ENCODE data around the gene ST3GAL3.

The ST3GAL3 gene

GRCh38 chr1:43791243-43791642, 83.9 kb downstream of the ST3GAL3 start:
- H3K4me3 ChIP-seq (ENCODE audit: low read depth, low read length) = no peak overlapping the region
- DNase-seq (ENCODE audit: low read depth) = no peak
- TF ChIP-seq CTCF (IDR thresholded peaks at IDR 0.05; ENCODE audit: low read depth, low read length) (no peak), MAX (IDR thresholded peaks at IDR 0.05; ENCODE audit: low read depth, low read length) (no peak), POLR2A (IDR thresholded peaks at IDR 0.05; ENCODE audit: extremely low read depth, insufficient read length) (no peak)

- DNase-seq (ENCODE audit: low read depth) = peak; percentile 69
- H3K4me3 ChIP-seq (ENCODE audit: low read depth, low read length) = no peak overlapping the region
- no peak for TF ChIP-seq CTCF (IDR thresholded peaks at IDR 0.05; ENCODE audit: low read depth, low read length)
Observed at GRCh38 chr1:43796111-43796581, 88.8 kb downstream of the ST3GAL3 start.

GRCh38 chr1:43797891-43798290, 90.6 kb downstream of the ST3GAL3 start:
- peak; percentile 59 for DNase-seq (ENCODE audit: low read depth)

GRCh38 chr1:43799656-43800635, 92.6 kb downstream of the ST3GAL3 start:
- H3K4me3 ChIP-seq (ENCODE audit: low read depth, low read length) = no peak overlapping the region
- no peak for DNase-seq (ENCODE audit: low read depth)
- TF ChIP-seq CTCF (IDR thresholded peaks at IDR 0.05; ENCODE audit: low read depth, low read length) = no peak
- no peak for TF ChIP-seq POLR2A (IDR thresholded peaks at IDR 0.05; ENCODE audit: extremely low read depth, insufficient read length)
- TF ChIP-seq MYC (IDR thresholded peaks at IDR 0.05; ENCODE audit: low read depth, low read length) = no peak
- no peak for TF ChIP-seq MAX (IDR thresholded peaks at IDR 0.05; ENCODE audit: low read depth, low read length)

More at GRCh38 chr1:43797891-43798290, 90.6 kb downstream of the ST3GAL3 start:
- no peak overlapping the region for H3K4me3 ChIP-seq (ENCODE audit: low read depth, low read length)
- no peak for TF ChIP-seq MAX (IDR thresholded peaks at IDR 0.05; ENCODE audit: low read depth, low read length)
- TF ChIP-seq POLR2A (IDR thresholded peaks at IDR 0.05; ENCODE audit: extremely low read depth, insufficient read length) = no peak
- no peak for TF ChIP-seq CTCF (IDR thresholded peaks at IDR 0.05; ENCODE audit: low read depth, low read length)
- no peak for TF ChIP-seq MYC (IDR thresholded peaks at IDR 0.05; ENCODE audit: low read depth, low read length)

- TF ChIP-seq MYC (IDR thresholded peaks at IDR 0.05; ENCODE audit: low read depth, low read length) (no peak), MAX (IDR thresholded peaks at IDR 0.05; ENCODE audit: low read depth, low read length) (no peak), POLR2A (IDR thresholded peaks at IDR 0.05; ENCODE audit: extremely low read depth, insufficient read length) (no peak), CTCF (IDR thresholded peaks at IDR 0.05; ENCODE audit: low read depth, low read length) (no peak)
- no peak overlapping the region for H3K4me3 ChIP-seq (ENCODE audit: low read depth, low read length)
- no peak for DNase-seq (ENCODE audit: low read depth)
Observed at GRCh38 chr1:43800771-43801170, 93.4 kb downstream of the ST3GAL3 start.

Measured in NB4 (cell line).